OCI-LY3 (cell line): ENCODE data around the gene HIC1.
A peak's percentile ranks its signal among the peaks of the same experiment; 100 is the strongest.

Experiments
- H2AFZ ChIP-seq: fragments of 200-600, 300-600 bp; shearing (Covaris generic); 2 replicates; pipeline ENCODE4 v1.6.0; 2014; ENCODE audit warnings: antibody characterized with exemption, low read depth, low read length
- H3K27ac ChIP-seq: fragments of 200-600, 300-600 bp; sonication (generic); 2 replicates; pipeline ENCODE4 v1.5.1; 2014; ENCODE audit warnings: mild to moderate bottlenecking, low read length, moderate library complexity, mixed read lengths
- H3K27me3 ChIP-seq: fragments of 200-600, 300-600 bp; sonication (generic); 2 replicates; pipeline ENCODE4 v1.6.1; 2014; ENCODE audit warnings: low read depth, low read length, mixed read lengths
- H3K36me3 ChIP-seq: fragments of 200-600, 300-600 bp; sonication (generic); replicated peaks from 2 replicates; pipeline ENCODE3; 2014; ENCODE audit warnings: low read depth, low read length, mixed read lengths
- H3K4me1 ChIP-seq: fragments of 300-600, 200-600 bp; sonication (generic); 2 replicates; pipeline ENCODE4 v1.6.1; 2014; ENCODE audit warnings: low read length, mixed read lengths
- H3K4me2 ChIP-seq: fragments of 200-600, 300-600 bp; sonication (generic); 2 replicates; pipeline ENCODE4 v1.6.1; 2014; ENCODE audit warnings: low read length, mixed read lengths
- H3K4me3 ChIP-seq: fragments of 300-600, 200-600 bp; sonication (generic); 2 replicates; pipeline ENCODE4 v1.5.1; 2014; ENCODE audit warnings: antibody characterized with exemption, mild to moderate bottlenecking, low read length, moderate library complexity
- H3K79me2 ChIP-seq: fragments of 300-600, 200-600 bp; shearing (Covaris generic); 2 replicates; pipeline ENCODE4 v1.6.1; 2014; ENCODE audit warnings: mild to moderate bottlenecking, low read length, mixed read lengths
- H3K9ac ChIP-seq: fragments of 300-600, 200-600 bp; shearing (Covaris generic); 2 replicates; pipeline ENCODE4 v1.6.0; 2014; ENCODE audit warnings: mild to moderate bottlenecking, low read length, moderate library complexity
- H3K9me3 ChIP-seq: fragments of 200-600, 300-600 bp; shearing (Covaris generic); 2 replicates; pipeline ENCODE4 v1.6.1; 2014; ENCODE audit warnings: low read length, mixed read lengths; ENCODE audit not compliant: insufficient read depth
- H4K20me1 ChIP-seq: fragments of 200-600, 300-600 bp; sonication (generic); 2 replicates; pipeline ENCODE4 v1.6.1; 2016; ENCODE audit warnings: low read length, mixed read lengths; ENCODE audit not compliant: insufficient read depth
- EZH2phosphoT487 ChIP-seq: fragments of 200-600 bp; shearing (Covaris generic); IDR thresholded peaks from 2 replicates; pipeline ENCODE4 v1.6.1; 2018; ENCODE audit warnings: antibody characterized with exemption, mixed run types, low read depth
- TF ChIP-seq, protein P1 (sequence below): fragments of 200-600, 300-600 bp; sonication (generic); IDR thresholded peaks from 2 replicates; pipeline ENCODE4 v1.5.1; 2014; ENCODE audit warnings: antibody characterized with exemption, low read length, low read depth

HIC1 gene

DNA sequence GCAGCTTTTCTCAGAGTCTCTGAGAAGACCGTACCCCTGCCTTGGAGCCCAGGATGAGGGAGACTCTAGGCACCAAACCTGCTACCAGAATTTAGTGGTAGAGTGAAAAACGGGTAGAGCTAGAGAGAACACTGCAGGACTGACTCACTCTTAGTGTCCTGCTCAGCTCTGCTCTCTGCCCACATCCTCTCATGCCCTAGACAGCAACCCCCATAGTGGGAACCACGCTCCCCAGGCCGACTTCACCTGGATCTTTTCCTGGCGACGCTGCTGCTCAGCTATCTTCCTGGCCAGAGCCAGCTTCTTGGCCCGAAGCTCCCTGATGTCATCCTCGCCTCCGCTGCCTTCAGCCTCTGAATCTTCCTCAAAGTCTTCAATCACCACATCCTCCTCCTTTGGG is 26.7 kb downstream of the HIC1 start:
- Histone ChIP-seq H3K36me3 (peaks cover 2% of the 10 kb centered on the region), H3K9ac (no peak overlapping the region), H2AFZ (no peak overlapping the region), H3K27ac (no peak overlapping the region), H3K27me3 (peaks cover 25% of the 10 kb centered on the region), H3K79me2 (no peaks in the 10 kb centered on the region), H3K9me3 (no peaks in the 10 kb centered on the region), H3K4me1 (peaks cover 29% of the 10 kb centered on the region), H4K20me1 (peaks cover 36% of the 10 kb centered on the region), H3K4me3 (no peak overlapping the region), H3K4me2 (no peak overlapping the region)
- TF ChIP-seq, protein P1, sequence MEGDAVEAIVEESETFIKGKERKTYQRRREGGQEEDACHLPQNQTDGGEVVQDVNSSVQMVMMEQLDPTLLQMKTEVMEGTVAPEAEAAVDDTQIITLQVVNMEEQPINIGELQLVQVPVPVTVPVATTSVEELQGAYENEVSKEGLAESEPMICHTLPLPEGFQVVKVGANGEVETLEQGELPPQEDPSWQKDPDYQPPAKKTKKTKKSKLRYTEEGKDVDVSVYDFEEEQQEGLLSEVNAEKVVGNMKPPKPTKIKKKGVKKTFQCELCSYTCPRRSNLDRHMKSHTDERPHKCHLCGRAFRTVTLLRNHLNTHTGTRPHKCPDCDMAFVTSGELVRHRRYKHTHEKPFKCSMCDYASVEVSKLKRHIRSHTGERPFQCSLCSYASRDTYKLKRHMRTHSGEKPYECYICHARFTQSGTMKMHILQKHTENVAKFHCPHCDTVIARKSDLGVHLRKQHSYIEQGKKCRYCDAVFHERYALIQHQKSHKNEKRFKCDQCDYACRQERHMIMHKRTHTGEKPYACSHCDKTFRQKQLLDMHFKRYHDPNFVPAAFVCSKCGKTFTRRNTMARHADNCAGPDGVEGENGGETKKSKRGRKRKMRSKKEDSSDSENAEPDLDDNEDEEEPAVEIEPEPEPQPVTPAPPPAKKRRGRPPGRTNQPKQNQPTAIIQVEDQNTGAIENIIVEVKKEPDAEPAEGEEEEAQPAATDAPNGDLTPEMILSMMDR = no peak
- TF ChIP-seq EZH2phosphoT487 = no peak

DNA sequence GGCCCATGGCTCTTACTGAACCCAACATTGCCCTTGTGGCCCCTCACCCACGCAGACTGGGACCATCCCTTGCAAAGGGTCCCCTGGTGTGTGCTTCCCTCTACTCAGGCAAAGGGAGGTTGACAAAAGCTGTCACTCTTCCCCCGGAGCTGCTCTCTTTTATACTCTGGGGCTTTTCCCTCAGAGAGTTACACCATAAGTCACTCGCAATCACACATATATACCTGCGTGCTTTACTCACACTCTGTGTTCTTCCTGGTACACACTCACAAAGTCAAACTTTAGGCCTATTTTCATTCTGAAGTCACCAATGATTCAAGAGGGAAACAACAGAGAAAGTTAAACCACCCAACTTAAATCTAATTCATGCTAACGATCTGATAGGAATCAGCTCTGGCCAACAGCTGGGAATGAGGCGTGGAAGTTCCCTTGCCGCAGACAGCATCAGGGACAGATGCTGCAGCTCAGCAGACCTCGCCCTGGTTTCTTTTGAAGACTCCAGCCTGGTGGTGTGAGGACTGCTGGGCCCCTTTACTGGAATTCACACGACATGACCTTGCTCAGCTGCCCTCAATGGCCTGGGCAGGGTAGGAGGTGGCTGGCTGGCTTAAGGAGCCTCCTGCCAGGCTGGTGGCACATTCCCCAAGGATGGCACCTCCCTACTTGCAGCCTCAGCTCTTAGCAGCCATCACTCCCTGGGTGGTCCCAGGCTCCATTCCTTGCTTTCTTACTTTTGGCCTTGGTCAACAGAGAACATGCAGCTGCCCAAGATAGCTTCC is 27.3 kb downstream of the HIC1 start:
- TF ChIP-seq EZH2phosphoT487 = no peak
- TF ChIP-seq, protein P1 = no peak
- peaks cover 2% of the 10 kb centered on the region for H3K36me3 ChIP-seq
- H3K9ac ChIP-seq = no peak overlapping the region
- peaks cover 36% of the 10 kb centered on the region for H3K4me1 ChIP-seq
- H3K27ac ChIP-seq = no peak overlapping the region
- H3K27me3 ChIP-seq = peaks cover 25% of the 10 kb centered on the region
- peaks cover 42% of the 10 kb centered on the region for H4K20me1 ChIP-seq
- no peak overlapping the region for H3K4me3 ChIP-seq
- H3K9me3 ChIP-seq = no peaks in the 10 kb centered on the region
- H2AFZ ChIP-seq = no peak overlapping the region
- no peak overlapping the region for H3K4me2 ChIP-seq
- no peaks in the 10 kb centered on the region for H3K79me2 ChIP-seq

DNA sequence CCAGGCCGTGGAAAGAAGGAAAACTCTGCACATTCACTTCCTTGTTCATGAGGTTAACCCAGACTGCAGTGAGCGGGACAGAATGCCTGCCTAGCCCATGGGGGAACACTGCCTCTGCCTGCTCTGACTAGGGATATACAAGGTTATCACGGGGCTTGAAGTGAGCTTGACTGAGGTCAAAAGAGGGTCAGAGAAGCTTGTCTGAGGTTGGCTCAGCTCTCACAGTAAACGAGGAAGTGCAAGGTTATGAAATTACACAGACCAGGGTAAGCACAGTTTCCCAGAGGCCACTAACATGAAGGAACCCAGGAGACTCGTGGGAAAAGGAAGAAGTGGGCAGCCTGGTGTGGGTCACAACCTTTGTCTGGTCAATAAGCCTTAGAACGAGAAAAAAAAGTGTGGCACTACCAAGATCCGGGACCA is 28.7 kb downstream of the HIC1 start:
- Histone ChIP-seq H3K36me3 (peaks cover 2% of the 10 kb centered on the region), H4K20me1 (peaks cover 45% of the 10 kb centered on the region), H3K9ac (no peak overlapping the region), H3K4me1 (peaks cover 50% of the 10 kb centered on the region), H3K9me3 (no peaks in the 10 kb centered on the region), H2AFZ (no peak overlapping the region), H3K79me2 (no peaks in the 10 kb centered on the region), H3K4me3 (no peak overlapping the region), H3K27me3 (peaks cover 31% of the 10 kb centered on the region), H3K4me2 (peak overlapping the region; percentile 58), H3K27ac (no peak overlapping the region)
- no peak for TF ChIP-seq EZH2phosphoT487
- TF ChIP-seq, protein P1 = 0 out of 2 replicates have a peak, but pooled peaks have one; percentile 5

DNA sequence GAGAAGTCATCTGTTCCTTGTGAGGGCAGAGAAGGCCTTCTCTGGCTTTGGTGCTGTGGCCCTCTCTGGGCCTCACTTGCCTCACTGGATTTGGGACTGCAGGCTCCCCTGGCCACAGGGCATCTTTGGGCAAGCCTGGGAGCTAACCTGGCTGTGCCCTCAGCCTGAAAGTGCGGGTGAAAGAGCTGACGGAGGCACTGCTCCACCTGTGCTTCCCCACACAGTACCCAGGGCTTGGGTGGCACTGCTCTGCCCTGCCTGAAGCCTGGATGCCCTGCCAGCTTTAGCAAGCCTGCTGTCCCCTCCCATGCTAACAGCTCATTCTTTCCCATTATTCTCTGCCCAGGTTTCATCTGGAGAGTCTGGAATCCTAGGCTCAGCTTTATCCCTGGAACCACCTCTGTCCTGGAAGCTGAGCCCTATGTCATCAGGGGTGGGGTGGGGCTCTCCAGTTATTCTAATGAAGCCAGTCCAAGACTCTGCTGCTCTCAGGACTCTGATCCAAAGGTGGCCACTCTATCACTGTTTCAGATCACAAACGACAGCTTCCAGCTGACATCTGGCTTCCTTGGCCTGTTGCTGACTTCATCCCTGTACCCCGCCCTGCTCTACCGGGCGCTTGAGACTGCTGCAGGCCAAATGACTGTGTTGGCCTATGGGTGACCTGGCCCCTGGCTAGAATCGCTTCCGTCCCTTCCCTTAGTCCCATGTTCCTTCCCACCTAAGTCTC is 29.3 kb downstream of the HIC1 start:
- Histone ChIP-seq H3K36me3 (peaks cover 2% of the 10 kb centered on the region), H3K4me1 (peaks cover 56% of the 10 kb centered on the region), H3K79me2 (no peaks in the 10 kb centered on the region), H4K20me1 (peaks cover 45% of the 10 kb centered on the region), H3K4me3 (no peak overlapping the region), H3K27ac (no peak overlapping the region), H2AFZ (no peak overlapping the region), H3K27me3 (peaks cover 32% of the 10 kb centered on the region), H3K9ac (no peak overlapping the region), H3K4me2 (peak overlapping the region; percentile 58), H3K9me3 (no peaks in the 10 kb centered on the region)
- TF ChIP-seq, protein P1 = no peak
- no peak for TF ChIP-seq EZH2phosphoT487
